ENCODE results near the gene MLXIPL.

DNA sequence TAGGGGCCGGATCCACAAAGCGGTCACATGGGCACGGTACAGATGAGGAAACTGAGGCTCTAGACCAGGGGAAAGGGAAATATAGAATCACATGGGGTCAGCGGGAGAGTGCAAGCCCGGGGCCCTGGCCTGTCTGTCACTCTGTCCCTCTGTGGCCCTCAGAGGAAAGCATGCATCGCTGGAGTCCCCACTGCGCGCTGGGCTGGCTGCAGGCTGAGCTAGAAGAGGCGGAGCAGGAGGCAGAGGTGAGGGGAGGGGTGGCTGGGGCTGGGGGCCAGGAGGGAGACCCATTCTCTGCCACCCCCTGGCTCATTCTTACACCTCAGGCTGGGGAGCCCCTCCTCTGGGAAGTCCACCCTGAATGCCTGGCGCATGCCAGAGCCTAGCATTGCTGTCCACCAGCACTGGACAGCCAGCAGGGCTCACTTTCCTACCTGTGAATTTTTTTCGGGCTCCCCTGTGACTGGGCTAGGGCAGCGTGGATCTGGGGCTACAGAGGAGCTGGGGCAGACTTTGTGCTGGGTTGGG is 45.6 kb upstream of the MLXIPL start:
- TF ChIP-seq HDAC2 (IDR thresholded peaks at IDR 0.05; ENCODE audit: borderline replicate concordance in 1 of 2, low read depth in 2 of 2, low read length in 2 of 2) (no peak), SUZ12 (IDR thresholded peaks at IDR 0.05; ENCODE audit: low read length) (no peak), CBX5 (IDR thresholded peaks at IDR 0.05; ENCODE audit: low read depth, low read length) (no peak), SP4 (IDR thresholded peaks at IDR 0.05; ENCODE audit: low read length) (no peak), TEAD4 (IDR thresholded peaks at IDR 0.05; ENCODE audit: low read depth, low read length) (no peak), EZH2 (IDR thresholded peaks at IDR 0.05; ENCODE audit: low read depth, low read length, severe bottlenecking) (no peak), POLR2AphosphoS5 (IDR thresholded peaks at IDR 0.05; ENCODE audit: low read depth, low read length) (no peak)
- TF ChIP-seq, protein P1, sequence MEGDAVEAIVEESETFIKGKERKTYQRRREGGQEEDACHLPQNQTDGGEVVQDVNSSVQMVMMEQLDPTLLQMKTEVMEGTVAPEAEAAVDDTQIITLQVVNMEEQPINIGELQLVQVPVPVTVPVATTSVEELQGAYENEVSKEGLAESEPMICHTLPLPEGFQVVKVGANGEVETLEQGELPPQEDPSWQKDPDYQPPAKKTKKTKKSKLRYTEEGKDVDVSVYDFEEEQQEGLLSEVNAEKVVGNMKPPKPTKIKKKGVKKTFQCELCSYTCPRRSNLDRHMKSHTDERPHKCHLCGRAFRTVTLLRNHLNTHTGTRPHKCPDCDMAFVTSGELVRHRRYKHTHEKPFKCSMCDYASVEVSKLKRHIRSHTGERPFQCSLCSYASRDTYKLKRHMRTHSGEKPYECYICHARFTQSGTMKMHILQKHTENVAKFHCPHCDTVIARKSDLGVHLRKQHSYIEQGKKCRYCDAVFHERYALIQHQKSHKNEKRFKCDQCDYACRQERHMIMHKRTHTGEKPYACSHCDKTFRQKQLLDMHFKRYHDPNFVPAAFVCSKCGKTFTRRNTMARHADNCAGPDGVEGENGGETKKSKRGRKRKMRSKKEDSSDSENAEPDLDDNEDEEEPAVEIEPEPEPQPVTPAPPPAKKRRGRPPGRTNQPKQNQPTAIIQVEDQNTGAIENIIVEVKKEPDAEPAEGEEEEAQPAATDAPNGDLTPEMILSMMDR (IDR thresholded peaks at IDR 0.05; ENCODE audit: control extremely low read depth in 1 of 3, insufficient read depth in 1 of 3, low read depth in 1 of 3, low read length in 3 of 3): no peak
